GM18505 (cell line): ENCODE measurements around the gene PET100.
"Not testable (repeated sequence)": the region's sequence is repeated elsewhere in the genome, so short reads cannot be mapped to it uniquely, and the experiment has no call there.

Source experiments
- ATAC-seq: cut with Tn5 transposase; IDR thresholded peaks from one replicate; pipeline ENCODE4 v1.9.1; 2021; ENCODE audit not compliant: unreplicated experiment
- POLR2A ChIP-seq: IDR thresholded peaks from 4 replicates; pipeline ENCODE4 v1.6.1; 2011; ENCODE audit warnings: borderline replicate concordance; ENCODE audit not compliant: insufficient read depth, insufficient read length; ENCODE audit errors: extremely low read depth

The PET100 gene

GRCh38 chr19:7636317-7636690 is 6.7 kb downstream of the PET100 start:
- TF ChIP-seq POLR2A: no peak
- ATAC-seq: no peak

GRCh38 chr19:7636691-7637373 is 7.2 kb downstream of the PET100 start, which contains the start of gene STXBP2:
TSS of gene STXBP2 (plus strand) at chr19:7637110. CDS start at chr19:7637150, 40 bp downstream.
- ATAC-seq: peak; percentile 61
- peak; percentile 90 for TF ChIP-seq POLR2A

- peak; percentile 14 for ATAC-seq
- TF ChIP-seq POLR2A: no peak
These were observed 8.0 kb downstream of the PET100 start for GRCh38 chr19:7637374-7638256.

- no peak for ATAC-seq
- no peak for TF ChIP-seq POLR2A
These were observed 9.3 kb downstream of the PET100 start for GRCh38 chr19:7638802-7639465.

- TF ChIP-seq POLR2A: no peak
- ATAC-seq: no peak
These were observed 10.3 kb downstream of the PET100 start for GRCh38 chr19:7639863-7640348.

- ATAC-seq: no peak
- no peak for TF ChIP-seq POLR2A
These were observed 11.2 kb downstream of the PET100 start for GRCh38 chr19:7640803-7641202.

- ATAC-seq: no peak
- no peak for TF ChIP-seq POLR2A
These were observed 12.0 kb downstream of the PET100 start for GRCh38 chr19:7641290-7642276.

GRCh38 chr19:7642295-7643030 is 12.9 kb downstream of the PET100 start:
- no peak for ATAC-seq
- no peak for TF ChIP-seq POLR2A

GRCh38 chr19:7643031-7643415 is 13.4 kb downstream of the PET100 start:
- no peak for TF ChIP-seq POLR2A
- ATAC-seq: no peak

- ATAC-seq: not testable (repeated sequence)
These were observed 14.3 kb downstream of the PET100 start for GRCh38 chr19:7643629-7644549.

GRCh38 chr19:7644550-7644877 is 14.9 kb downstream of the PET100 start:
- ATAC-seq: no peak
- no peak for TF ChIP-seq POLR2A
